ENCODE data around the gene USP10.

USP10 gene

GRCh38 chr16:84768061-84768807 is 68.4 kb downstream of the USP10 start:
- FAIRE-seq (no peak), DNase-seq (ENCODE audit: insufficient read length, low spot score) (no peak)

- no peak for FAIRE-seq
- DNase-seq (ENCODE audit: insufficient read length, low spot score) = no peak
Observed at GRCh38 chr16:84768808-84769197, 69.0 kb downstream of the USP10 start.

GRCh38 chr16:84769416-84769815 is 69.6 kb downstream of the USP10 start:
- no peak for DNase-seq (ENCODE audit: insufficient read length, low spot score)

GRCh38 chr16:84773312-84773711 is 73.5 kb downstream of the USP10 start:
- no peak for FAIRE-seq

More at GRCh38 chr16:84769416-84769815, 69.6 kb downstream of the USP10 start:
- FAIRE-seq = no peak

GRCh38 chr16:84774810-84775209 is 75.0 kb downstream of the USP10 start:
- DNase-seq (ENCODE audit: insufficient read length, low spot score) (no peak), FAIRE-seq (no peak)

More at GRCh38 chr16:84773312-84773711, 73.5 kb downstream of the USP10 start:
- no peak for DNase-seq (ENCODE audit: insufficient read length, low spot score)

GRCh38 chr16:84775262-84775810 is 75.5 kb downstream of the USP10 start:
- FAIRE-seq = no peak

GRCh38 chr16:84777435-84777834 is 77.6 kb downstream of the USP10 start:
- FAIRE-seq = no peak
- DNase-seq (ENCODE audit: insufficient read length, low spot score) = no peak

More at GRCh38 chr16:84775262-84775810, 75.5 kb downstream of the USP10 start:
- no peak for DNase-seq (ENCODE audit: insufficient read length, low spot score)

GRCh38 chr16:84778720-84779119 is 78.9 kb downstream of the USP10 start:
- no peak for FAIRE-seq
- no peak for DNase-seq (ENCODE audit: insufficient read length, low spot score)

- DNase-seq (ENCODE audit: insufficient read length, low spot score) (no peak), FAIRE-seq (no peak)
Observed at GRCh38 chr16:84780063-84780462, 80.3 kb downstream of the USP10 start.

GRCh38 chr16:84780544-84781376 is 81.0 kb downstream of the USP10 start:
- no peak for FAIRE-seq
- no peak for DNase-seq (ENCODE audit: insufficient read length, low spot score)

GRCh38 chr16:84782846-84783245 is 83.0 kb downstream of the USP10 start:
- DNase-seq (ENCODE audit: insufficient read length, low spot score) = no peak
- no peak for FAIRE-seq

- FAIRE-seq (no peak), DNase-seq (ENCODE audit: insufficient read length, low spot score) (no peak)
Observed at GRCh38 chr16:84785843-84786581, 86.2 kb downstream of the USP10 start.

- DNase-seq (ENCODE audit: insufficient read length, low spot score) = no peak
Observed at GRCh38 chr16:84786605-84787262, 86.9 kb downstream of the USP10 start.

GRCh38 chr16:84787263-84787622 is 87.4 kb downstream of the USP10 start:
- FAIRE-seq (no peak), DNase-seq (ENCODE audit: insufficient read length, low spot score) (no peak)

More at GRCh38 chr16:84786605-84787262, 86.9 kb downstream of the USP10 start:
- no peak for FAIRE-seq

- DNase-seq (ENCODE audit: insufficient read length, low spot score) (no peak), FAIRE-seq (no peak)
Observed at GRCh38 chr16:84788920-84789391, 89.2 kb downstream of the USP10 start.

GRCh38 chr16:84789431-84789830 is 89.6 kb downstream of the USP10 start:
- FAIRE-seq (no peak), DNase-seq (ENCODE audit: insufficient read length, low spot score) (no peak)

- FAIRE-seq (no peak), DNase-seq (ENCODE audit: insufficient read length, low spot score) (no peak)
Observed at GRCh38 chr16:84790301-84790700, 90.5 kb downstream of the USP10 start.

GRCh38 chr16:84791088-84791487 is 91.3 kb downstream of the USP10 start:
- FAIRE-seq (no peak), DNase-seq (ENCODE audit: insufficient read length, low spot score) (no peak)

- DNase-seq (ENCODE audit: insufficient read length, low spot score) (no peak), FAIRE-seq (no peak)
Observed at GRCh38 chr16:84791501-84791900, 91.7 kb downstream of the USP10 start.

GRCh38 chr16:84794186-84794585 is 94.4 kb downstream of the USP10 start:
- no peak for DNase-seq (ENCODE audit: insufficient read length, low spot score)
- FAIRE-seq = no peak
